HFFc6 (cell line): ENCODE results near the gene SH3GL2. TPM values are rescaled to one million over a fixed set of nuclear protein-coding genes. Genes with fewer than 3 reads are reported as not detected.
A peak's percentile ranks its signal among the peaks of the same experiment; 100 is the strongest.

Source experiments
- DNase-seq: peaks from one replicate; pipeline ENCODE4 v3.0.0-alpha.2; 2018
- H3K27ac Mint-ChIP-seq: 2 replicates; pipeline ENCODE4 v1.8.0; 2020; ENCODE audit warnings: mild to moderate bottlenecking, mixed read lengths
- H3K27me3 Mint-ChIP-seq: 2 replicates; pipeline ENCODE4 v1.8.0; 2021; ENCODE audit warnings: mild to moderate bottlenecking, moderate library complexity, mixed read lengths; ENCODE audit not compliant: insufficient read depth
- H3K36me3 Mint-ChIP-seq: 2 replicates; pipeline ENCODE4 v1.8.0; 2021; ENCODE audit warnings: low read depth, mixed read lengths
- H3K4me1 Mint-ChIP-seq: 2 replicates; pipeline ENCODE4 v1.8.0; 2020; ENCODE audit warnings: low read depth, mixed read lengths
- H3K4me3 Mint-ChIP-seq: 2 replicates; pipeline ENCODE4 v1.8.0; 2020; ENCODE audit warnings: mild to moderate bottlenecking, moderate library complexity, mixed read lengths
- H3K9me3 Mint-ChIP-seq: 2 replicates; pipeline ENCODE4 v1.8.0; 2020; ENCODE audit warnings: mild to moderate bottlenecking, mixed read lengths
- long read RNA-seq: library from polyadenylated mRNA; unstranded; transcript quantifications from one replicate; pipeline ENCODE4 v2.0.0, GENCODE V29; 2019
- total RNA-seq, 6 experiments: library from RNA; stranded (reverse); fragmentation: NEBNext Ultra II Directional; extraction: Animal tissue kit (Norgen Biotek cat#: 25700); gene quantifications; 2 replicates in 1 of 6; 3 replicates in 5 of 6; pipeline ENCODE4 v1.2.3, GENCODE V29; 2021
- TF ChIP-seq, protein P1 (sequence below): fragments of 200-600 bp; sonication (generic); IDR thresholded peaks from 2 replicates; pipeline ENCODE4 v1.5.0; 2021; ENCODE audit warnings: antibody characterized with exemption, mild to moderate bottlenecking

SH3GL2 gene
- not detected for total RNA-seq
- long read RNA-seq = 0 reads

GRCh38 chr9:17578911-17579793, at the start of gene SH3GL2:
SH3GL2 (plus strand) TSS chr9:17579066.
- TF ChIP-seq, protein P1, sequence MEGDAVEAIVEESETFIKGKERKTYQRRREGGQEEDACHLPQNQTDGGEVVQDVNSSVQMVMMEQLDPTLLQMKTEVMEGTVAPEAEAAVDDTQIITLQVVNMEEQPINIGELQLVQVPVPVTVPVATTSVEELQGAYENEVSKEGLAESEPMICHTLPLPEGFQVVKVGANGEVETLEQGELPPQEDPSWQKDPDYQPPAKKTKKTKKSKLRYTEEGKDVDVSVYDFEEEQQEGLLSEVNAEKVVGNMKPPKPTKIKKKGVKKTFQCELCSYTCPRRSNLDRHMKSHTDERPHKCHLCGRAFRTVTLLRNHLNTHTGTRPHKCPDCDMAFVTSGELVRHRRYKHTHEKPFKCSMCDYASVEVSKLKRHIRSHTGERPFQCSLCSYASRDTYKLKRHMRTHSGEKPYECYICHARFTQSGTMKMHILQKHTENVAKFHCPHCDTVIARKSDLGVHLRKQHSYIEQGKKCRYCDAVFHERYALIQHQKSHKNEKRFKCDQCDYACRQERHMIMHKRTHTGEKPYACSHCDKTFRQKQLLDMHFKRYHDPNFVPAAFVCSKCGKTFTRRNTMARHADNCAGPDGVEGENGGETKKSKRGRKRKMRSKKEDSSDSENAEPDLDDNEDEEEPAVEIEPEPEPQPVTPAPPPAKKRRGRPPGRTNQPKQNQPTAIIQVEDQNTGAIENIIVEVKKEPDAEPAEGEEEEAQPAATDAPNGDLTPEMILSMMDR = no peak
- Mint-ChIP-seq H3K4me3 (peak within 1 kb of the TSS; percentile 48; the same call in 1 of the 2 replicates), H3K27ac (no peak within 1 kb of the TSS), H3K27me3 (peaks cover 29% of the 10 kb centered on the region), H3K36me3 (no peaks in the 10 kb centered on the region), H3K4me1 (no peaks in the 10 kb centered on the region), H3K9me3 (no peaks in the 10 kb centered on the region)
- DNase-seq = no peak

GRCh38 chr9:17531642-17532254, 47.1 kb upstream of the SH3GL2 start:
- Mint-ChIP-seq H3K9me3 (no peaks in the 10 kb centered on the region), H3K36me3 (no peaks in the 10 kb centered on the region), H3K4me1 (peaks cover 5% of the 10 kb centered on the region; the same call in 1 of the 2 replicates), H3K27ac (no peak overlapping the region), H3K27me3 (peaks cover 6% of the 10 kb centered on the region; the same call in 1 of the 2 replicates), H3K4me3 (peak overlapping the region; percentile 76)
- TF ChIP-seq, protein P1 = peak; percentile 94
- peak; percentile 60 for DNase-seq

- Mint-ChIP-seq H3K4me1 (peaks cover 5% of the 10 kb centered on the region; the same call in 1 of the 2 replicates), H3K9me3 (no peaks in the 10 kb centered on the region), H3K36me3 (no peaks in the 10 kb centered on the region), H3K27me3 (peaks cover 6% of the 10 kb centered on the region; the same call in 1 of the 2 replicates), H3K4me3 (no peak overlapping the region), H3K27ac (no peak overlapping the region)
- TF ChIP-seq, protein P1 = no peak
- no peak for DNase-seq
These were observed 46.4 kb upstream of the SH3GL2 start for GRCh38 chr9:17532461-17532860.

DNA sequence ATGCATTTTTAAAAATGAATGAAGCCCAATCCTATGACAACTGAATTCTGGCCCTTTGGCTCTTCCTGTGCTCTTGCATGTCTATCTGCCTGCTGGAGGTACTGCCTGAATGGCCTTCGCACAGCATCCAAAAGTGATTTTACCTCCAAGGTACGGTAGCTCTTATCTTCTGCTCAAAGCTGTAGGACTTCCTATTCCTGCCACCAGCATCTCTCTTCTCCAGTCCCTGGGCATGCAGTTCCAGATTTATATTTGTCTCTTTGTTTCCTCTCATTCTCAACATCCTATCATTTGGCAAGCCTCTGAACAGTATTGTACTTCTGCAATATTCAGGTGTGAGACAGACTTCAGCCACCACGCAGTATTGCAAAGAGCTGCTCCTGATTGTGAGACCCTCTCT, 43.7 kb upstream of the SH3GL2 start:
- H3K9me3 Mint-ChIP-seq = no peaks in the 10 kb centered on the region
- no peaks in the 10 kb centered on the region for H3K36me3 Mint-ChIP-seq
- H3K27ac Mint-ChIP-seq = no peak overlapping the region
- H3K4me3 Mint-ChIP-seq = no peak overlapping the region
- DNase-seq = no peak
- peaks cover 5% of the 10 kb centered on the region; the same call in 1 of the 2 replicates for H3K4me1 Mint-ChIP-seq
- H3K27me3 Mint-ChIP-seq = peaks cover 6% of the 10 kb centered on the region; the same call in 1 of the 2 replicates
- TF ChIP-seq, protein P1 = no peak

GRCh38 chr9:17536027-17536426, 42.8 kb upstream of the SH3GL2 start:
- no peak for DNase-seq
- Mint-ChIP-seq H3K9me3 (no peaks in the 10 kb centered on the region), H3K27ac (no peak overlapping the region), H3K4me3 (no peak overlapping the region), H3K27me3 (peaks cover 6% of the 10 kb centered on the region; the same call in 1 of the 2 replicates), H3K36me3 (no peaks in the 10 kb centered on the region), H3K4me1 (peaks cover 5% of the 10 kb centered on the region; the same call in 1 of the 2 replicates)
- TF ChIP-seq, protein P1 = no peak
